Erythroblast (primary cell): ENCODE results near the gene UCK2.

Source experiments
- DNase-seq, 2 experiments: peaks; one replicate each; lab custom pipeline; 2025; lab: John Stamatoyannopoulos, UW
- GATA1 ChIP-seq: IDR thresholded peaks from 2 replicates; pipeline ENCODE4 v1.6.1; 2011; ENCODE audit warnings: low read depth, mild to moderate bottlenecking, control low read depth, low read length, moderate library complexity
- POLR2A ChIP-seq: IDR thresholded peaks from 2 replicates; pipeline ENCODE4 v1.6.1; 2011; ENCODE audit warnings: mild to moderate bottlenecking, low read length

UCK2 gene

DNA sequence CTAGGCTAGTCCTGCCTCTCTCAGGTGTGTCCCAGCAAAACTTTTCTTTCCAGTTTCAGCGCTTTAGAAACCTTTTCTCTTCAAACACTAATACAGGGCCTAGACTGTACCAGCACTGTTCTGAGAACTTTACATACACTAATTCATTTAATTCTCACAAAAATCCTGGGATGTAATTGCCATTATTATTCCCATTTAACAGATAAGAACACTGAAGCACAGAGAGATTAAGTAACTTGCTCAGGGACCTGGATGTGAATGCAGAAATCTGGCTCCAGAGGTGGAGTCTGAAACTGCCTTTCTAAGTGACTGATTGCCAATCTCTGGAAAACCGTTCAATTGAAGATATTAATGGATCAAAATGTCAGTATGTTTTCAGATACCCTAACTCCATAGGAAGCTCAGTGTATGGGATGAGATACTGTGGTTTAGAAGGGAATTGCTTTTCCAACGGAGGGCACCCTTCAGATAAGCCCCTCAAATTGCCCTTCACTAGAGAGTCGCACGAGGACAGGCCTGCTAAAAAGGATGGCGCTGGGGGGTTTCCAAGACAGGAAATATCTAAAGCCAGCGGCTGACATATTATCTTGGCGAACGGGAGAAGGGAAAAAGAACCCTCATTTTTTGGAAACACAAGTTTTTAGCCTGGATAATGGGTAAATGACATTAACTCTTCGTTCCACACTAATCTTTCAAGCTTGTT lies 698 bp upstream of the UCK2 start:
- TF ChIP-seq POLR2A, result no peak
- no peak for TF ChIP-seq GATA1

DNA sequence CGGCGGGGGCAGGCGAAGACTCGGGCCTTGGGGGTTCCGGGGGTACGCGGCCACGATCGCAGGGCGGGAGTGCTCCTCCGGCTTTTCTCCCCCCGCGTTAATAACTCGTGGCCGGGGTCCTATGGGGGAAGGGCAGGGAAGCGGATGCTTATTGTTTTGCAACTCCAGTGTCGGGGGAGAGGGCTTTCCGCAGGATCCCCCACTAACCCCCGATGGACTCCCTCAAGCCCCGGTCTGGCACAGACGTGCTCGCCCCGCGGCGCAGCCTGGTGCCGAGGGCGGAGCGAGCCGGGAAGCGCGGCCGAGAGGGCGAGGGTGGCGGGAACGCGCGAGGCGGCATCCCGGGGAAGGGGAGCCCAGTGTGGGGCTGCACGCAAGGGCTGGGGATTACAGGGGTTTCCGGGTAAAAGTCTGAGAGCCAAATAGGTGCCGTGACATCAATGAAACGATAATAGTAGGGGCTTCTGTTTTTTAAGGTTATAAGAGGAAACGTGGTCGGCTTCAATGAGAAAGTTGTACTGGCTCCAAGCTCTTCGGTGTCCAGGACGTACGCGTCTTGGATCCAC lies 772 bp downstream of the UCK2 start:
- peak; percentile 79 to 82 for DNase-seq
- TF ChIP-seq POLR2A (no peak), GATA1 (no peak)

More for the DNA sequence above, 698 bp upstream of the UCK2 start:
- DNase-seq, result no peak

DNA sequence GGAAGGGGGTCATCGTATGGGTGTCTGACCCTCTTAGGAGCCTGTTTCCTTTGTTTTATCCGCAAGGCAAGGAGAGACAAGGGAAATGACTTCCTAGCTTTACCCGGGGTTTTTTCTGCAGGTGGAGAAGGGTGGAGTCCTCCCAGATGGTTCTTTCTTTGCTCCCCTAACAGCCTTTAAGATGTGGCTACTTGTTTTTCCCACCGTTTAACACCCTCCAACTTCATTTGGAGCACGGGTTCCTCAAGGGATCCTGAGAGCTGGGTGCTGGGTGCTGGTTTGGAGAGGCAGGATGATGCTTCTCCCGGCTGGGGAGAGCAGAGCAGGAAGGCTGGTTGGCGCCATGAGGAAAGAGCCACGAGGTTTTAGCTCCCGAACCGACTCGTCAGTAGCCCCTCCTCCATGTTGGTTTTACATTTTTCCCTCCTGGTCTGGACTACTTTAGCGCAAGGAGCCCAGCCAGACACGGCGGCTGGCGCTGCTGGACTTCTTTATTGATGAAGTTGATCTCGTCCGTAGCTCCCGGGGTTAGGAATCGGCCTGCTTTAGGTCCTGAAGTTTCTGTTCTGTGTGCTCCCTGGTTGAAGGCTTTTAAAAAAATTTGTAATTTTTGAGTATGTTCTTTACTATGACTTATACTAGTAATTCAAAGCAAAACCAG lies 1.4 kb downstream of the UCK2 start:
- DNase-seq, result peak; percentile 73 to 82
- TF ChIP-seq GATA1, result no peak
- TF ChIP-seq POLR2A, result peak; percentile 54

DNA sequence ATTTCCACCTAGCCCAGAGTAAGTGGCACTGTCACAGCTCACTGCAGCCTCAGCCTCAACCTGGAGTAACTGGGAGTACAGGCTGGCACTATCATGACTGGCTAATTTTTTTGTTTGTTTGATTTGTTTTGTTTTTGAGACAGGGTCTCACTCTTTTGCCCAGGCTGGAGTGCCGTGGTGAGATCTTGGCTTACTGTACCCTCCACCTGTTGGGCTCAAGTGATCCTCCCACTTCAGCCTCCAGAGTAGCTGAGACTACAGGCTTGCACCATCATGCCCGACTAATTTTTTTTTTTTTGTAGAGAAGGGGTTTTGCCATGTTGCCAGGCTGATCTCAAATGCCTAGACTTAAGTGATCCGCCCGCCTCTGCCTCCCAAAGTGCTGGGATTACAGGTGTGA lies 2.5 kb downstream of the UCK2 start:
- no peak for TF ChIP-seq GATA1
- no peak for TF ChIP-seq POLR2A

GRCh38 chr1:165831146-165831545 lies 3.7 kb downstream of the UCK2 start:
- TF ChIP-seq POLR2A (no peak), GATA1 (no peak)
- no peak for DNase-seq

More for the DNA sequence above, 2.5 kb downstream of the UCK2 start:
- DNase-seq, result peak in 1 of 2 experiments; percentile 35

DNA sequence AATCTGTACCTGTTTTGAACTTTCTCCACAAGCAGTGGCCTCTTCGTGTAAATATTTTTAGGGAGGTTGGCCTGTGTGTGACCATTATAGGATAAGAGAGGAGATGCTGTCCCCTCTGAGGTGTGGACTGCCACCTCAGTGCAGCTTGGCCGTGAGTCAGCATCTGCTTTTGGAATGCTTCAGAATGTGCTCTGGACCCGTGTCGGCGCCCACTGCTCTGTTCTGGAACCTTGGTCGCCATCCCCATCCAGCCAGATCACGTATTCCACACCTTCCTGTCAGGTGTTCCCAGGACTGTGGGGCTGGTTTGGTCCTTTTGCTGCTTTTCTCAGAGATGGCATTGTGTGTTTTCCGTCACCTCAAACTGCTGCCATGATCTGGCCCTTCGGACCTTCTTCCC lies 5.5 kb downstream of the UCK2 start:
- no peak for DNase-seq
- no peak for TF ChIP-seq GATA1
- TF ChIP-seq POLR2A, result no peak

GRCh38 chr1:165833358-165833757 lies 5.9 kb downstream of the UCK2 start:
- no peak for DNase-seq
- no peak for TF ChIP-seq POLR2A
- no peak for TF ChIP-seq GATA1

DNA sequence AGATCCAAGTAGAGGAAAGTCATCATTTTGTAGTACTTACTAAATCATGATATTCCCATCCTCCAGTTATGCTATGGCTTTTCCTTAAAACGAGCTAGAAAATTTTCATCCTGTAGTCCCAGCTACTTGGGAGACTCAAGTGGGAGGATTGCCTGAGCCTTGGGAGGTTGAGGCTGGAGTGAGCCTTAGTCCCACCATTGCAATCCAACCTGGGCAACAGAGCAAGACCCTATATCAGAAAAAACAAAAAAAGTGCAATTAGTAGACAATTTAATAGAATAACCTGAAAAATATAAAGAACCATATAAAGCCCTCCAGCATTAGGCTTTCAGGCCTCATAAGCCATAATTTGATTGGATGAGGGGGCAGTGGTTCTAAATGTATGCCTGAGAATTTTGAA lies 6.8 kb downstream of the UCK2 start:
- TF ChIP-seq GATA1 (no peak), POLR2A (no peak)
- DNase-seq, result no peak

DNA sequence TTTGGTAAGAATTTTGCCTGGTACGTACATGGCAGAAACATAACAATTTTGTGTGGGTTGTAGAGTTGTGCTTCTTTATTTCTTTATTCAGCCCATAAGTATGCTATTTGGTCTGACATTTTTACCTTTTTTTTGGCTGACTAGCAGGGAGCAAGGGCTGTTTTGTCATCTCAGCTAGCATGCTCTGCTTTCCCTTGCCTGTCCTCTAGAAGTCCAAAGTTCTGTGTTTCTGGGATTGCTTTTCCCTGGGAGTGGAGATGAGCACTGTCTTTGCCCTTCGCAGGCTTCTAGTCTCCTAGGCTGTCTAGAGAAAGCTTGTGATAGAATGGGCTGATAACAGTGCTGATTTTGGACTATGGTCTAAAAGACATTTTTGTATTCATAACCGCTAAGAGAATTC lies 7.5 kb downstream of the UCK2 start:
- DNase-seq, result no peak
- no peak for TF ChIP-seq POLR2A

GRCh38 chr1:165836664-165837482 lies 9.5 kb downstream of the UCK2 start:
- peak in 1 of 2 experiments; percentile 32 for DNase-seq
- no peak for TF ChIP-seq POLR2A
- TF ChIP-seq GATA1, result no peak

DNA sequence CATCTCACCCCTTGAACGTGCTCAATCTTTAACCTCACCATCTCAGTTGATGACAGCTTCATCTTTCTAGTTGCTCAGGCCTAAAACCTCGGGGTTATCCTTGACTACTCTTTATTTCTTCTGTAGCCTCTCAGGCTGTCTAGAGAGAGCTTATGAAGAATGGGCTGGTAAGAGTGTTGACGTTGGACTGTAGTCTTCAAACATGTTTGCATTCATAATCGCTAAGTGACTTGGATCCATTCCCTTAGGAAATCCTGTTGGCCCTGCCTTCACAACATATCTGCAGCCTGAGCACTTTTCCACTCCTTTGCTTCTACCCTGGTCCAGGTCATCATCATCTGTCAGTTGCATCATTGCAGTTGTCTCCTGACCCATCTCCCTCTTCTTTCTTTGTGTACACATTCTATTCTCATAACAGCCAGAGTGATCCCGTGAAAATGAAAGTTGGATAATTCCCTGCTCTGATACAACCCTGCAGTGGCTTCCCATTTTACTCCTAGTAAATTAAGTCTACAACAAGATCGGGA lies 10.5 kb downstream of the UCK2 start:
- DNase-seq, result no peak
- TF ChIP-seq POLR2A (no peak), GATA1 (no peak)

DNA sequence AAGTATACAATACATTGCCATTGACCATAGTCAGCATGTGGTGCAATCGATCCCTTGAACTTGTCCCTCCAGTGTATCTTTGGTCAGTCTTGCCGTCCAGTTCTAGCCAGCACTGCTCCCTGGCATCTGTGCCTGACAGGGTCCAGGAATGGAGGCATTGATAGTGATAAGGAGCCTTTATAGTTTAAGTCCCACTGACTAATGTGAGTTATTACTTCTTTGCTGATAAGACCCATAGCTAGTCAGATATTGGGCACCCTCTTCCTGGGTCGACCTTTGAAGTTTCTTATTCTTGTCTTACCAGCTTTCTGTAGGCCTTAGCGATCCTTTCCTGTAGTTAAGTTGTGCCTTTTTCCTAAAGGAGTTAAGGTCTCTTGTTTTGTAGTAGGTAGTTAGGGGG lies 13.0 kb downstream of the UCK2 start:
- peak; percentile 41 to 64 for DNase-seq
- no peak for TF ChIP-seq POLR2A
- no peak for TF ChIP-seq GATA1

GRCh38 chr1:165841582-165842017 lies 14.2 kb downstream of the UCK2 start:
- peak; percentile 26 to 42 for DNase-seq
- TF ChIP-seq POLR2A, result no peak
- no peak for TF ChIP-seq GATA1
